Activated B cell treated with CpG ODN at 0.5 μM for 24 hours (primary cell): ENCODE data around the gene C16orf96. TPM values are rescaled to one million over a fixed set of nuclear protein-coding genes. Genes with fewer than 3 reads are reported as not detected.

Source experiments
- ATAC-seq: fragments of 200-7000 bp; cut with Tn5 transposase; one replicate; pipeline ENCODE4 v1.10.0; 2021; ENCODE audit warnings: low read depth, mild to moderate bottlenecking, moderate library complexity
- CTCF ChIA-PET: fragments of 350-600 bp; sonication (Branson Sonifier 250); formaldehyde crosslinking; loops from one replicate; lab custom pipeline; 2021; ENCODE audit warnings: antibody characterized with exemption; lab: Charles Lee
- POLR2A ChIA-PET: fragments of 350-600 bp; sonication (Branson Sonifier 250); formaldehyde crosslinking; loops from one replicate; lab custom pipeline; 2021; ENCODE audit warnings: antibody characterized with exemption; lab: Charles Lee
- DNase-seq: peaks from one replicate; pipeline ENCODE4 v3.0.0; 2022
- H3K27ac Mint-ChIP-seq: one replicate; pipeline ENCODE4 v1.8.0; 2020; ENCODE audit warnings: mixed read lengths
- H3K27me3 Mint-ChIP-seq: one replicate; pipeline ENCODE4 v1.8.0; 2021; ENCODE audit warnings: mixed read lengths
- H3K36me3 Mint-ChIP-seq: one replicate; pipeline ENCODE4 v1.8.0; 2021; ENCODE audit warnings: low read depth, mixed read lengths
- H3K4me1 Mint-ChIP-seq: one replicate; pipeline ENCODE4 v1.8.0; 2021; ENCODE audit warnings: mixed read lengths
- H3K4me3 Mint-ChIP-seq: one replicate; pipeline ENCODE4 v1.8.0; 2020; ENCODE audit warnings: mild to moderate bottlenecking, mixed read lengths
- H3K9me3 Mint-ChIP-seq: one replicate; pipeline ENCODE4 v1.8.0; 2020; ENCODE audit warnings: mixed read lengths
- intact Hi-C: fragments of 100-400 bp; cut with micrococcal nuclease; formaldehyde crosslinking; loops from one replicate; pipeline ENCODE4 v1.15.1; 2024
- total RNA-seq: library from RNA; stranded (reverse); gene quantifications from 2 replicates; pipeline ENCODE4 v1.2.3, GENCODE V29; 2022
- TF ChIP-seq, protein P1 (sequence below): fragments of 200-600 bp; IDR thresholded peaks from one replicate; pipeline ENCODE4 v1.8.0; 2022; ENCODE audit warnings: antibody characterized with exemption, mild to moderate bottlenecking

Gene C16orf96
- total RNA-seq, 1 donor from 2014 or later: 0.13 TPM

DNA sequence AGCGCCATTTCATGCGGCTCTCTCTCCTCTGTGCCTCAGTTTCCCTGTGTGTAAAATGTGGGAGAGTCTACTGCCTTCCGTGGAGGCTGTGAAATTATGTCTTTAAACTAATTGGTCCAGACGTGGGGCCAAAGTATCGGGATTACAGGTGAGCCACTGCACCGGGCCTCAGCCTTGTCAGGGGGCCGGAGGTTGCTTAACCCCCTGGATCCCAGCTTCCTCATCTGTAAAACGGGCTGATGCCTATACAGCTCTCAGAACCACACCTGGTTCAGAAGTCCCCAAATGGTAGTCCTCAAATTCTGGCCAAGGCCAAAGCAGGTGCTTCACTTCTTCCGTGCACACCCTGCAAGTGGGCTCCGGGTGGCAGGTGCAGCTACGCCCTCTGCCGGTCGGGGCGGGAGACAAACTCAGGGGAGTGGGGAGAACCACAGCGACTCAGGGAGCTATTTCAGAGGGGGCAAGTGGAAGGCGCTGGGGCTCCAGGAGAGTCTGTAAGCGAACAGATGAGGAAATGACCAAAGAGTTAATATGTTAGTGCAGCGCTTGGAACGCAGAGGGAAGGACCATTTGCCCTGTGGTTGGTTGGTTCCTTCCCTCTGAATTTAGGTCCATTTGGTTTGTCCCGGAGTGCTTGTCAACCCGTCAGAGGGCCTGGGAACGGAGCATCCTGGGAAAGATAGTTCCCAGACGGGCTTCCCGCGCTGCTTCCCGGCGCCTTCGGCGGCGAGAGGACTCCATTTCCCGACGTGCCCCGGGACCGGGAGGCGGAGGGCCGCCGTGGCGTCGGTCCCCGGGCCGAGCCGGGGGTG, 68.1 kb downstream of the C16orf96 start, which contains the start of gene MGRN1:
Gene MGRN1, plus strand, starts transcription at position 812 of the 812 bp plus-strand sequence. CDS start 135 bp downstream, outside the sequence.
- ChIA-PET CTCF (interaction anchor here (0.7 to 3.3 kb wide), 9 partner anchors 8 to 208 kb away, joined by 3 to 26 read pairs (median 4); partner anchors contain the start of genes CORO7, DNAAF8, ROGDI and UBALD1), POLR2A (interaction anchor here (0.5 to 2.9 kb wide), 10 partner anchors 9 to 474 kb away, joined by 3 to 51 read pairs (median 6); partner anchors contain the start of genes CDIP1, NUDT16L1 and UBALD1)
- Mint-ChIP-seq H3K4me3 (peak within 1 kb of the TSS; percentile 99), H3K27ac (peak within 1 kb of the TSS; percentile 100), H3K9me3 (no peaks in the 10 kb centered on the region), H3K4me1 (peaks cover 31% of the 10 kb centered on the region), H3K27me3 (no peaks in the 10 kb centered on the region), H3K36me3 (peaks cover 8% of the 10 kb centered on the region)
- TF ChIP-seq, protein P1, sequence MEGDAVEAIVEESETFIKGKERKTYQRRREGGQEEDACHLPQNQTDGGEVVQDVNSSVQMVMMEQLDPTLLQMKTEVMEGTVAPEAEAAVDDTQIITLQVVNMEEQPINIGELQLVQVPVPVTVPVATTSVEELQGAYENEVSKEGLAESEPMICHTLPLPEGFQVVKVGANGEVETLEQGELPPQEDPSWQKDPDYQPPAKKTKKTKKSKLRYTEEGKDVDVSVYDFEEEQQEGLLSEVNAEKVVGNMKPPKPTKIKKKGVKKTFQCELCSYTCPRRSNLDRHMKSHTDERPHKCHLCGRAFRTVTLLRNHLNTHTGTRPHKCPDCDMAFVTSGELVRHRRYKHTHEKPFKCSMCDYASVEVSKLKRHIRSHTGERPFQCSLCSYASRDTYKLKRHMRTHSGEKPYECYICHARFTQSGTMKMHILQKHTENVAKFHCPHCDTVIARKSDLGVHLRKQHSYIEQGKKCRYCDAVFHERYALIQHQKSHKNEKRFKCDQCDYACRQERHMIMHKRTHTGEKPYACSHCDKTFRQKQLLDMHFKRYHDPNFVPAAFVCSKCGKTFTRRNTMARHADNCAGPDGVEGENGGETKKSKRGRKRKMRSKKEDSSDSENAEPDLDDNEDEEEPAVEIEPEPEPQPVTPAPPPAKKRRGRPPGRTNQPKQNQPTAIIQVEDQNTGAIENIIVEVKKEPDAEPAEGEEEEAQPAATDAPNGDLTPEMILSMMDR: peak; percentile 91
- intact Hi-C loops: loop anchor here (1.0 to 5.0 kb wide), 9 partner anchors 8 to 333 kb away; partner anchors contain the start of genes ANKS3, DNAAF8, DNAJA3 and GLYR1
- DNase-seq (peak; percentile 86), ATAC-seq (peak; percentile 90)

DNA sequence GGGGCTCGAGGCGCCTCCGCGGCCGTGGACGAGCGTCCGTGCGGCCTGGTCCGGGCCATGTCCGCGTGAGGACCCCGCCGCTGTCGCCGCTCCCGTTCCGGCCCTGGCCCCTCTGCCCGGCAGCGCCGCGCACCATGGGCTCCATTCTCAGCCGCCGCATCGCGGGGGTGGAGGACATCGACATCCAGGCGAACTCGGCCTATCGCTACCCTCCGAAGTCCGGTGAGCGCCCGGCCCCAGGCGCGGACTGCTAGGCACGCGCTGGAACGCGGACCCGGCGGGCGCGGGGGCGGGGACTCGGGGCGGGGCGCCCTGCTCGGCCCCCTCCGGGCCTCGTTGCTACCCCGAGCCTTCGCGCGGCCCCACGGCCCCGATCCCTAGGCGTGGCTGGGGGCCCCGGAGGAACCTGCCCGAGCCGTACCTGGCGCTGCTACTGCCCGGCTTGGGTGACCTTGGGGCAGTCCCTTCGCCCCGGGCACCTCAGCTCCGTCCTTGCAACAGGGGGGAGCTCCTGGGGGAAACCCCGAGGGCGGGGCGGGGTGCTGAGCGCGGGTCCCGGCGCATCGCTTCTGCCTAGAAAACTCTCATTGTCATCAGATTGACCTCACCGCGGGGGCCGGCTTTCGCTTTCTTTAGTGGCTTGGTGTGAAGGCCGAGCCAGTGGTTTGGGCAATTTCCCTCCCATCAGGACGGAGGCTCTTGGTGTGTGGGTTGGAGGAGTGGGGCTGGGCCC, 68.9 kb downstream of the C16orf96 start:
- no peaks in the 10 kb centered on the region for H3K27me3 Mint-ChIP-seq
- TF ChIP-seq, protein P1: no peak
- ATAC-seq: peak; percentile 42
- intact Hi-C loops: loop anchor here (1.0 to 5.0 kb wide), 9 partner anchors 9 to 332 kb away; partner anchors contain the start of genes ANKS3, DNAAF8, DNAJA3 and GLYR1
- POLR2A ChIA-PET: interaction anchor here (0.5 to 2.9 kb wide), 14 partner anchors 9 to 473 kb away, joined by 3 to 51 read pairs (median 5); partner anchors contain the start of genes ANKS3, CDIP1, DNAAF8 and UBALD1
- H3K4me3 Mint-ChIP-seq: peak overlapping the region; percentile 99
- peaks cover 8% of the 10 kb centered on the region for H3K36me3 Mint-ChIP-seq
- CTCF ChIA-PET: interaction anchor here (0.7 to 3.3 kb wide), 9 partner anchors 9 to 209 kb away, joined by 3 to 26 read pairs (median 4); partner anchors contain the start of genes CORO7, DNAAF8, ROGDI and UBALD1
- DNase-seq: peak; percentile 77
- H3K27ac Mint-ChIP-seq: peak overlapping the region; percentile 95
- peaks cover 31% of the 10 kb centered on the region for H3K4me1 Mint-ChIP-seq
- no peaks in the 10 kb centered on the region for H3K9me3 Mint-ChIP-seq

DNA sequence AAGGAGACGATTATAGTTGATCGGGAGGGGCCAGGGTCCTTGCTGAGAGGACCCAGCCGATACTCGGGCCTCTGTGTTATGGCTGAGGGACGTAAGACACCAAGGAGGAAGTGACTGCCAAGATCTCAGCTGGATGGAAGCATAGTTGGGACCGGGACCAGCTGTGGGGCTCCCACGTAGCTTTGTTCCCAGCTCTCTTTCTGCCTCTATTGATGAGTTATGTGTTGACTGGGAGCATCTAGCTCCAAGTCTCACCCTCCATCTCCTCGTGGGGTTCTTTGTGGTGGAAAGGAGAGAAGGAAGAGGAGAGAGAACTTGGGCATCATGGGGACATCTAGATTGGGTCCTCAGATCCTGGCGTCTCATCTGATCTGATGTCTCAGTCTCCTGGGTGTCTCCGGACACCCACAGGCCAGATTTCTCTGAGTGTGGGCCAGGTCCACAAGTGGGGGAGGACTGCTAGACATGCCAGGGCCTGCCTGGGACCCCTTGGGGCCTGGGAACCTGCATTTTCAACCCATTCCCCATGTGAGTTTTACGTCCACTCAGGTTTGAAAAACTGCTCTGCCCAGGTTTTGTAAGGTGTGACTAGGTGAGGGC, 69.5 kb downstream of the C16orf96 start:
- Mint-ChIP-seq H3K27me3 (no peaks in the 10 kb centered on the region), H3K27ac (peak overlapping the region; percentile 95), H3K36me3 (peaks cover 8% of the 10 kb centered on the region), H3K9me3 (no peaks in the 10 kb centered on the region), H3K4me1 (peaks cover 31% of the 10 kb centered on the region), H3K4me3 (peak overlapping the region; percentile 99)
- TF ChIP-seq, protein P1: no peak
- intact Hi-C loops: loop anchor here (2.0 kb wide), 5 partner anchors 25 to 331 kb away; partner anchors contain the start of genes ANKS3, DNAAF8, DNAJA3 and HMOX2
- ChIA-PET CTCF (interaction anchor here (2.7 to 3.3 kb wide), 2 partner anchors 10 to 120 kb away, joined by 21 to 26 read pairs; partner anchors contain the start of gene UBALD1), POLR2A (interaction anchor here (1.0 to 2.9 kb wide), 8 partner anchors 9 to 473 kb away, joined by 3 to 51 read pairs (median 5); partner anchors contain the start of genes ANKS3, CDIP1, DNAAF8 and UBALD1)
- ATAC-seq: peak; percentile 5
- no peak for DNase-seq

DNA sequence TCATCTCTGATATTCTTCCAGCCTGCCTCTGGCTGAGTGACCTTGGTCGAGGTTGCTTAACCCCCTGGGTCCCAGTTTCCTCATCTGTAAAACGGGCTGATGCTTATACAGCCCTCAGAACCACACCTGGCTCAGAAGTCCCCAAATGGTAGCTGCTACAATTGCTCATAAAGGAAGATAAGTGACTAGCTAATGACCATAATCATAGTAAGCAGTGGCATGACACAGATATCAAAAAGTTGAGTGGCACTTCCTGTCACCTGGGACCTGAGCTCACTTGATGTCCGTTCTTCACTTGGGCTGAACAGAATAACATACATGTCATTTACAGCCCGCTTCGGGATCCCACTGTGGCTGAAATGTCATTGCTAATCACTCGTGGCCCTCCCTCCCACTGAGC, 70.3 kb downstream of the C16orf96 start:
- POLR2A ChIA-PET: interaction anchor here (0.7 to 1.5 kb wide), 2 partner anchors 10 to 66 kb away, joined by 3 to 5 read pairs; no protein-coding TSS in a partner anchor
- peaks cover 4% of the 10 kb centered on the region for H3K9me3 Mint-ChIP-seq
- peaks cover 12% of the 10 kb centered on the region for H3K36me3 Mint-ChIP-seq
- peaks cover 34% of the 10 kb centered on the region for H3K4me1 Mint-ChIP-seq
- TF ChIP-seq, protein P1: no peak
- H3K4me3 Mint-ChIP-seq: peak overlapping the region; percentile 99
- no peaks in the 10 kb centered on the region for H3K27me3 Mint-ChIP-seq
- H3K27ac Mint-ChIP-seq: peak overlapping the region; percentile 95
- CTCF ChIA-PET: interaction anchor here (1.4 kb wide), 1 partner anchor 10 kb away, joined by 8 read pairs; no protein-coding TSS in a partner anchor
- intact Hi-C loops: no loop called here
- DNase-seq (no peak), ATAC-seq (no peak)
